HepG2 (cell line): ENCODE data around the gene SCAANT1. TPM values are rescaled to one million over a fixed set of nuclear protein-coding genes. Genes with fewer than 3 reads are reported as not detected.
A peak's percentile ranks its signal among the peaks of the same experiment; 100 is the strongest.

Experiments used
- ARID5B ChIP-seq: IDR thresholded peaks from 2 replicates; pipeline ENCODE4 v1.4.0; 2020; ENCODE audit warnings: mild to moderate bottlenecking, missing genetic modification reagents
- CENPX ChIP-seq: sonication (generic); formaldehyde crosslinking; IDR thresholded peaks from 2 replicates; pipeline ENCODE4 v1.9.0; 2021; ENCODE audit warnings: mild to moderate bottlenecking, missing genetic modification reagents, moderate library complexity
- HNF1A ChIP-seq, 2 experiments: sonication (generic) in 1 of 2; formaldehyde crosslinking in 1 of 2; IDR thresholded peaks; 2 replicates each; pipeline versions ENCODE4 v1.4.0 to v1.6.1; 2016 to 2020; ENCODE audit warnings: borderline replicate concordance in 1 of 2, low read depth in 1 of 2, mild to moderate bottlenecking in 1 of 2, missing genetic modification reagents in 1 of 2
- PHF20 ChIP-seq: sonication (generic); formaldehyde crosslinking; IDR thresholded peaks from 2 replicates; pipeline ENCODE4 v1.5.0; 2020; ENCODE audit warnings: mild to moderate bottlenecking, missing genetic modification reagents
- SNAI1 ChIP-seq: sonication (generic); formaldehyde crosslinking; IDR thresholded peaks from 2 replicates; pipeline ENCODE4 v1.5.0; 2020; ENCODE audit warnings: mild to moderate bottlenecking, missing genetic modification reagents, borderline replicate concordance
- ZNF235 ChIP-seq: sonication (generic); formaldehyde crosslinking; IDR thresholded peaks from 2 replicates; pipeline ENCODE4 v1.8.1; 2023; ENCODE audit warnings: mild to moderate bottlenecking, missing genetic modification reagents, borderline replicate concordance
- ZNF276 ChIP-seq: sonication (generic); formaldehyde crosslinking; IDR thresholded peaks from 2 replicates; pipeline ENCODE4 v1.4.0; 2020; ENCODE audit warnings: mild to moderate bottlenecking, low read depth, missing genetic modification reagents
- ZNF292 ChIP-seq: sonication (generic); formaldehyde crosslinking; IDR thresholded peaks from 2 replicates; pipeline ENCODE4 v1.8.1; 2022; ENCODE audit warnings: mild to moderate bottlenecking, low read depth, missing genetic modification reagents, borderline replicate concordance
- ZNF556 ChIP-seq: sonication (generic); formaldehyde crosslinking; IDR thresholded peaks from 2 replicates; pipeline ENCODE4 v1.4.0; 2020; ENCODE audit warnings: mild to moderate bottlenecking, missing genetic modification reagents, borderline replicate concordance
- ZNF678 ChIP-seq: sonication (generic); formaldehyde crosslinking; IDR thresholded peaks from 2 replicates; pipeline ENCODE4 v1.4.0; 2020; ENCODE audit warnings: mild to moderate bottlenecking, missing genetic modification reagents
- ZNF7 ChIP-seq: IDR thresholded peaks from 2 replicates; pipeline ENCODE4 v1.6.1; 2016; ENCODE audit warnings: missing biosample characterization, missing genetic modification reagents
- ZSCAN31 ChIP-seq: sonication (generic); formaldehyde crosslinking; IDR thresholded peaks from 2 replicates; pipeline ENCODE4 v1.5.0; 2020; ENCODE audit warnings: low read depth, mild to moderate bottlenecking, missing genetic modification reagents
- polyA plus RNA-seq, 8 experiments: library from polyadenylated mRNA; depleted of rRNA in 3 of 8; stranded (reverse) in 7 of 8; unstranded in 1 of 8; fragments of >200 nt; fragmentation: Illumina TruSeq in 4 of 8; extraction: Trizol in 4 of 8; gene quantifications; 2 replicates each; pipeline versions ENCODE4 v1.2.1 to v1.2.3, GENCODE V29; 2011 to 2016; ENCODE audit warnings: low read depth in 4 of 8, missing spikeins in 1 of 8, mixed read lengths in 1 of 8; ENCODE audit not compliant: insufficient read depth in 1 of 8
- total RNA-seq, 5 experiments: library from RNA; depleted of rRNA; stranded (reverse); fragments of >200 nt; fragmentation: Illumina TruSeq; extraction: Trizol; gene quantifications; 2 replicates each; pipeline ENCODE4 v1.2.3, GENCODE V29; 2016; ENCODE audit warnings: low read depth in 1 of 5

The SCAANT1 gene
- total and polyA plus RNA-seq, 2 of the 13 experiments (the other 11 are each of a cell fraction or from before 2014, with no cell fraction given), result not detected

GRCh38 chr3:63911873-63912767 is at the start of gene SCAANT1 (continued):
- TF ChIP-seq ARID5B (CRISPR knock-in tag) (no peak; the same call in 1 of the 2 replicates), SNAI1 (CRISPR knock-in tag) (peak; percentile 33; the same call in 1 of the 2 replicates), ZNF292 (peak; percentile 87), ZNF276 (CRISPR knock-in tag) (peak; percentile 99), CENPX (no peak), HNF1A (IDR thresholded peaks at IDR 0.05; ENCODE audit: low read depth) (no peak), HNF1A (CRISPR knock-in tag; IDR thresholded peaks at IDR 0.05; ENCODE audit: borderline replicate concordance) (peak; percentile 48; the same call in 1 of the 2 replicates), ZNF678 (0 out of 2 replicates have a peak, but pooled peaks have one; percentile 48), PHF20 (CRISPR knock-in tag) (peak; percentile 40; the same call in 1 of the 2 replicates), ZSCAN31 (no peak), ZNF235 (0 out of 2 replicates have a peak, but pooled peaks have one; percentile 82), ZNF556 (CRISPR knock-in tag) (peak; percentile 84; the same call in 1 of the 2 replicates), ZNF7 (CRISPR knock-in tag) (no peak)
